ENCODE results near the gene PRKCQ.

DNA sequence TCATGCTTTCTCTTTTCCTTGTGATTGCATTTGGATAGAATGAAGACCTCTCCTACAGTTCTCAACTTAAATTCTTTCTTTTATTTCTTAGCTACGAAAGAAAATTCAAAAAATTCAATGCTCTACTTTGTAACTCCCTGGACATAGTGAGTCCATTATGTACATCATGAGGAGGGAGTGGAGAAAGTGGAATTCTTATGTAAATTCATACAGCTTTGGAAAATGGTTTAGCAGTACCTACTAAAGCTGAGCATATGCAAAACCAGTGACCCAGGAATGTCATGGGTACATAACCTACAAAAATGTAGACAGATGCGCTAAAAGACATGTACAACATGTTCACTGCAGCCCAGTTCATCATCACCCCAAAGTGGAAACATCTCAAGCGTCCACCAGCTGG is 8.8 kb upstream of the PRKCQ start:
- no peak for TF ChIP-seq EP300 (IDR thresholded peaks at IDR 0.05; ENCODE audit: borderline replicate concordance in 1 of 2, low read depth in 2 of 2, low read length in 2 of 2)
- no peak for TF ChIP-seq EZH2 (IDR thresholded peaks at IDR 0.05; ENCODE audit: low read depth, low read length, severe bottlenecking)
- no peak for TF ChIP-seq JUND (IDR thresholded peaks at IDR 0.05; ENCODE audit: low read length)
- no peak for TF ChIP-seq SP1 (IDR thresholded peaks at IDR 0.05; ENCODE audit: low read depth, low read length)
- TF ChIP-seq RNF2 (IDR thresholded peaks at IDR 0.05; ENCODE audit: borderline replicate concordance, low read depth, low read length, missing control alignments, poor library complexity, severe bottlenecking) = no peak
- no peak for TF ChIP-seq SIX5 (IDR thresholded peaks at IDR 0.05; ENCODE audit: low read depth, low read length)
- TF ChIP-seq GABPA (IDR thresholded peaks at IDR 0.05; ENCODE audit: borderline replicate concordance, insufficient read depth, low read length) = no peak
- TF ChIP-seq, protein P1, sequence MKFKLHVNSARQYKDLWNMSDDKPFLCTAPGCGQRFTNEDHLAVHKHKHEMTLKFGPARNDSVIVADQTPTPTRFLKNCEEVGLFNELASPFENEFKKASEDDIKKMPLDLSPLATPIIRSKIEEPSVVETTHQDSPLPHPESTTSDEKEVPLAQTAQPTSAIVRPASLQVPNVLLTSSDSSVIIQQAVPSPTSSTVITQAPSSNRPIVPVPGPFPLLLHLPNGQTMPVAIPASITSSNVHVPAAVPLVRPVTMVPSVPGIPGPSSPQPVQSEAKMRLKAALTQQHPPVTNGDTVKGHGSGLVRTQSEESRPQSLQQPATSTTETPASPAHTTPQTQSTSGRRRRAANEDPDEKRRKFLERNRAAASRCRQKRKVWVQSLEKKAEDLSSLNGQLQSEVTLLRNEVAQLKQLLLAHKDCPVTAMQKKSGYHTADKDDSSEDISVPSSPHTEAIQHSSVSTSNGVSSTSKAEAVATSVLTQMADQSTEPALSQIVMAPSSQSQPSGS (IDR thresholded peaks at IDR 0.05; ENCODE audit: low read length) = no peak
- TF ChIP-seq POLR2AphosphoS5 (IDR thresholded peaks at IDR 0.05; ENCODE audit: low read depth, low read length) = no peak
- TF ChIP-seq, protein P2, sequence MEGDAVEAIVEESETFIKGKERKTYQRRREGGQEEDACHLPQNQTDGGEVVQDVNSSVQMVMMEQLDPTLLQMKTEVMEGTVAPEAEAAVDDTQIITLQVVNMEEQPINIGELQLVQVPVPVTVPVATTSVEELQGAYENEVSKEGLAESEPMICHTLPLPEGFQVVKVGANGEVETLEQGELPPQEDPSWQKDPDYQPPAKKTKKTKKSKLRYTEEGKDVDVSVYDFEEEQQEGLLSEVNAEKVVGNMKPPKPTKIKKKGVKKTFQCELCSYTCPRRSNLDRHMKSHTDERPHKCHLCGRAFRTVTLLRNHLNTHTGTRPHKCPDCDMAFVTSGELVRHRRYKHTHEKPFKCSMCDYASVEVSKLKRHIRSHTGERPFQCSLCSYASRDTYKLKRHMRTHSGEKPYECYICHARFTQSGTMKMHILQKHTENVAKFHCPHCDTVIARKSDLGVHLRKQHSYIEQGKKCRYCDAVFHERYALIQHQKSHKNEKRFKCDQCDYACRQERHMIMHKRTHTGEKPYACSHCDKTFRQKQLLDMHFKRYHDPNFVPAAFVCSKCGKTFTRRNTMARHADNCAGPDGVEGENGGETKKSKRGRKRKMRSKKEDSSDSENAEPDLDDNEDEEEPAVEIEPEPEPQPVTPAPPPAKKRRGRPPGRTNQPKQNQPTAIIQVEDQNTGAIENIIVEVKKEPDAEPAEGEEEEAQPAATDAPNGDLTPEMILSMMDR (IDR thresholded peaks at IDR 0.05; ENCODE audit: control extremely low read depth in 1 of 3, insufficient read depth in 1 of 3, low read depth in 1 of 3, low read length in 3 of 3) = no peak
